ENCODE results near the gene IGIP. TPM values are rescaled to one million over a fixed set of nuclear protein-coding genes. Genes with fewer than 3 reads are reported as not detected.
A peak's percentile ranks its signal among the peaks of the same experiment; 100 is the strongest.

Gene IGIP
- total RNA-seq, 1 donor from 2014 or later: 1.6 TPM

DNA sequence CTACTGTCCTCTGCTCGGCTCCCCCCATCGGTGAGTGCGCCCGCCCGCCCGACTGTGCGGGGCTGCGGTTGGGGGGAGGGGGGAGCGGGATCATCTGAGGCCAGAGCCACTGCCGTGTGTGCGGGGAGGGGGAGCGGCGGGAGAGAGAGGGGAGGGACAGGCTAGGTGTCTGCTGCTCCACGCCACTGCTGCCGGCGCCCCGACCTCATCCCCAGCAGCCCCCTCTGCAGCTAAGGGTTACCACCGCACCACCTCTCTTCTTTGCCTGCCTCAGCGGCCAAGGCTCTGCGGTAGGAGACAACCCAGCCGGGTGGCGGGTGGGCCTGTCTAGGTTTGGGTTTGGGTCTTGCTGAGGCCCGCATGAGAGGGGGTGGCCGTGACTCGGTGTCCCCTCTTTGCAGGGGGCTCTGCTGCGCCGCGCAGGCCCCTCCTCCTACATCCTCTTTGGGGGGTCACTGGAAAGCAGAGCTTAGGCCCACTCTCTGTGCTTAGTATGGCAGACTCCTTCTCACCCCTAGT lies 12.5 kb upstream of the IGIP start:
- no peaks in the 10 kb centered on the region for H3K36me3 ChIP-seq
- H4K20me1 ChIP-seq (ENCODE audit: low read depth): peaks cover 63% of the 10 kb centered on the region
- Mint-ChIP-seq H3K27ac (no peak overlapping the region), H3K36me3 (no peaks in the 10 kb centered on the region), H3K27me3 (ENCODE audit: insufficient read depth, low read depth) (peaks cover 42% of the 10 kb centered on the region), H3K4me1 (peaks cover 34% of the 10 kb centered on the region), H3K9me3 (no peaks in the 10 kb centered on the region), H3K4me3 (peak overlapping the region; percentile 92)
- no peak overlapping the region for H3K9ac ChIP-seq
- H3K27ac ChIP-seq: no peak overlapping the region
- peaks cover 94% of the 10 kb centered on the region for H3K27me3 ChIP-seq
- peak overlapping the region; percentile 66 for H2AFZ ChIP-seq (replicated peaks)
- H3K9me3 ChIP-seq (ENCODE audit: low read depth): no peaks in the 10 kb centered on the region
- H3K4me2 ChIP-seq: peak overlapping the region; percentile 98
- DNase-seq (ENCODE audit: low spot score): peak; percentile 56
- peak overlapping the region; percentile 88 for H3K4me3 ChIP-seq
- TF ChIP-seq EZH2 (IDR thresholded peaks at IDR 0.05) (peak; percentile 74), EZH2phosphoT487 (IDR thresholded peaks at IDR 0.05) (peak; percentile 69)
- TF ChIP-seq, protein P1, sequence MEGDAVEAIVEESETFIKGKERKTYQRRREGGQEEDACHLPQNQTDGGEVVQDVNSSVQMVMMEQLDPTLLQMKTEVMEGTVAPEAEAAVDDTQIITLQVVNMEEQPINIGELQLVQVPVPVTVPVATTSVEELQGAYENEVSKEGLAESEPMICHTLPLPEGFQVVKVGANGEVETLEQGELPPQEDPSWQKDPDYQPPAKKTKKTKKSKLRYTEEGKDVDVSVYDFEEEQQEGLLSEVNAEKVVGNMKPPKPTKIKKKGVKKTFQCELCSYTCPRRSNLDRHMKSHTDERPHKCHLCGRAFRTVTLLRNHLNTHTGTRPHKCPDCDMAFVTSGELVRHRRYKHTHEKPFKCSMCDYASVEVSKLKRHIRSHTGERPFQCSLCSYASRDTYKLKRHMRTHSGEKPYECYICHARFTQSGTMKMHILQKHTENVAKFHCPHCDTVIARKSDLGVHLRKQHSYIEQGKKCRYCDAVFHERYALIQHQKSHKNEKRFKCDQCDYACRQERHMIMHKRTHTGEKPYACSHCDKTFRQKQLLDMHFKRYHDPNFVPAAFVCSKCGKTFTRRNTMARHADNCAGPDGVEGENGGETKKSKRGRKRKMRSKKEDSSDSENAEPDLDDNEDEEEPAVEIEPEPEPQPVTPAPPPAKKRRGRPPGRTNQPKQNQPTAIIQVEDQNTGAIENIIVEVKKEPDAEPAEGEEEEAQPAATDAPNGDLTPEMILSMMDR (IDR thresholded peaks at IDR 0.05): no peak
- H3K4me1 ChIP-seq: peaks cover 35% of the 10 kb centered on the region
- peaks cover 11% of the 10 kb centered on the region for H3K79me2 ChIP-seq (ENCODE audit: low read depth)
- H3F3A ChIP-seq (ENCODE audit: low read depth): peaks cover 67% of the 10 kb centered on the region

- H3K27ac Mint-ChIP-seq: no peak within 1 kb of the TSS
- H3K27me3 ChIP-seq: peaks cover 91% of the 10 kb centered on the region
Observed at GRCh38 chr5:140113699-140114263, 12.0 kb upstream of the IGIP start, which contains the start of gene PURA. Gene PURA, plus strand, starts transcription at chr5:140114109. Its CDS starts 73 bp downstream, at chr5:140114182.

GRCh38 chr5:140114341-140115185 lies 11.2 kb upstream of the IGIP start:
- H3K4me3 ChIP-seq: peak overlapping the region; percentile 88
- peaks cover 55% of the 10 kb centered on the region for H4K20me1 ChIP-seq (ENCODE audit: low read depth)
- H3K27me3 Mint-ChIP-seq (ENCODE audit: insufficient read depth, low read depth): peaks cover 29% of the 10 kb centered on the region
- TF ChIP-seq EZH2 (IDR thresholded peaks at IDR 0.05): no peak
- no peak for TF ChIP-seq EZH2phosphoT487 (IDR thresholded peaks at IDR 0.05)
- TF ChIP-seq, protein P1 (IDR thresholded peaks at IDR 0.05): no peak
- no peaks in the 10 kb centered on the region for H3K9me3 Mint-ChIP-seq
- H3K4me1 ChIP-seq: peaks cover 32% of the 10 kb centered on the region
- peaks cover 11% of the 10 kb centered on the region for H3K79me2 ChIP-seq (ENCODE audit: low read depth)
- peaks cover 83% of the 10 kb centered on the region for H3K27me3 ChIP-seq
- no peak overlapping the region for H3K27ac Mint-ChIP-seq
- H3K27ac ChIP-seq: no peak overlapping the region
- H3F3A ChIP-seq (ENCODE audit: low read depth): peaks cover 54% of the 10 kb centered on the region
- H3K36me3 Mint-ChIP-seq: no peaks in the 10 kb centered on the region
- peak; percentile 67 for DNase-seq (ENCODE audit: low spot score)
- H3K9me3 ChIP-seq (ENCODE audit: low read depth): no peaks in the 10 kb centered on the region
- H3K36me3 ChIP-seq: no peaks in the 10 kb centered on the region
- H2AFZ ChIP-seq (replicated peaks): peak overlapping the region; percentile 93
- H3K9ac ChIP-seq: no peak overlapping the region
- H3K4me3 Mint-ChIP-seq: peak overlapping the region; percentile 92
- H3K4me1 Mint-ChIP-seq: peaks cover 27% of the 10 kb centered on the region
- H3K4me2 ChIP-seq: peak overlapping the region; percentile 98

More at GRCh38 chr5:140113699-140114263, 12.0 kb upstream of the IGIP start, which contains the start of gene PURA:
- Histone ChIP-seq H3K9ac (no peak within 1 kb of the TSS), H3K4me1 (peaks cover 36% of the 10 kb centered on the region), H2AFZ (replicated peaks) (peak within 1 kb of the TSS; percentile 93), H3K4me2 (peak within 1 kb of the TSS; percentile 98), H3K36me3 (no peaks in the 10 kb centered on the region), H4K20me1 (ENCODE audit: low read depth) (peaks cover 62% of the 10 kb centered on the region), H3F3A (ENCODE audit: low read depth) (peaks cover 62% of the 10 kb centered on the region), H3K79me2 (ENCODE audit: low read depth) (peaks cover 11% of the 10 kb centered on the region), H3K4me3 (peak within 1 kb of the TSS; percentile 88), H3K9me3 (ENCODE audit: low read depth) (no peaks in the 10 kb centered on the region), H3K27ac (no peak within 1 kb of the TSS)
- Mint-ChIP-seq H3K27me3 (ENCODE audit: insufficient read depth, low read depth) (peaks cover 36% of the 10 kb centered on the region), H3K4me3 (peak within 1 kb of the TSS; percentile 92), H3K36me3 (no peaks in the 10 kb centered on the region), H3K9me3 (no peaks in the 10 kb centered on the region), H3K4me1 (peaks cover 33% of the 10 kb centered on the region)
- TF ChIP-seq EZH2phosphoT487 (IDR thresholded peaks at IDR 0.05): no peak
- TF ChIP-seq, protein P1 (IDR thresholded peaks at IDR 0.05): peak; percentile 39
- DNase-seq (ENCODE audit: low spot score): peak; percentile 97

Measured in neural progenitor cell (in vitro differentiated cells).